GM10248 (cell line): Measurements from ENCODE around the gene CPOX.

ENCODE experiments used
- CTCF ChIA-PET: fragments of 300-600 bp; sonication (Branson Sonifier 250); formaldehyde crosslinking; extraction: SDS; loops from one replicate; lab custom pipeline; 2021; ENCODE audit warnings: antibody characterized with exemption; lab: Yijun Ruan, JAX
- POLR2A ChIA-PET: fragments of 350-650 bp; sonication (Branson Sonifier 250); formaldehyde crosslinking; extraction: SDS; loops from one replicate; lab custom pipeline; 2020; ENCODE audit warnings: antibody characterized with exemption; lab: Yijun Ruan, JAX
- DNase-seq: peaks from one replicate; pipeline ENCODE4 v3.0.0; 2012; ENCODE audit errors: extremely low spot score
- CTCF ChIP-seq: IDR thresholded peaks from 2 replicates; pipeline ENCODE4 v1.5.1; 2012; ENCODE audit warnings: mild to moderate bottlenecking, low read depth; ENCODE audit errors: extremely low read depth, missing control alignments, control extremely low read depth

Gene CPOX

GRCh38 chr3:98588065-98588464 is 5.3 kb downstream of the CPOX start:
- TF ChIP-seq CTCF: no peak
- POLR2A ChIA-PET: no interaction called here
- DNase-seq: no peak
- CTCF ChIA-PET: interaction anchor here (0.9 to 6.7 kb wide), 6 partner anchors 9 to 226 kb away, joined by 3 to 39 read pairs (median 9); no protein-coding TSS in a partner anchor

- CTCF ChIA-PET: interaction anchor here (0.9 to 6.7 kb wide), 6 partner anchors 9 to 226 kb away, joined by 3 to 39 read pairs (median 9); no protein-coding TSS in a partner anchor
- POLR2A ChIA-PET: no interaction called here
- TF ChIP-seq CTCF: no peak
- no peak for DNase-seq
Measured at GRCh38 chr3:98587654-98588053, 5.8 kb downstream of the CPOX start.

GRCh38 chr3:98584547-98584946 is 8.9 kb downstream of the CPOX start:
- TF ChIP-seq CTCF: no peak
- ChIA-PET CTCF (interaction anchor here (0.7 to 6.7 kb wide), 6 partner anchors 8 to 19 kb away, joined by 3 to 39 read pairs (median 4); no protein-coding TSS in a partner anchor), POLR2A (no interaction called here)
- DNase-seq: no peak

GRCh38 chr3:98583766-98584165 is 9.6 kb downstream of the CPOX start:
- TF ChIP-seq CTCF: no peak
- no peak for DNase-seq
- CTCF ChIA-PET: interaction anchor here (0.9 to 6.7 kb wide), 3 partner anchors 9 to 18 kb away, joined by 3 to 39 read pairs (median 6); no protein-coding TSS in a partner anchor
- POLR2A ChIA-PET: no interaction called here

- ChIA-PET POLR2A (no interaction called here), CTCF (interaction anchor here (1.0 to 1.6 kb wide), 5 partner anchors 9 to 236 kb away, joined by 3 to 11 read pairs (median 5); partner anchors contain the start of gene CPOX)
- no peak for DNase-seq
- no peak for TF ChIP-seq CTCF
Measured at GRCh38 chr3:98582042-98582441, 11.4 kb downstream of the CPOX start.

GRCh38 chr3:98581474-98581873 is 11.9 kb downstream of the CPOX start:
- POLR2A ChIA-PET: interaction anchor here (1.4 kb wide), 1 partner anchor 12 kb away, joined by 3 read pairs; the partner anchor contains the start of gene CPOX
- TF ChIP-seq CTCF: no peak
- CTCF ChIA-PET: interaction anchor here (0.9 to 1.6 kb wide), 6 partner anchors 9 to 236 kb away, joined by 3 to 11 read pairs (median 4); partner anchors contain the start of gene CPOX
- no peak for DNase-seq
